CD4-positive, alpha-beta T cell treated with Interleukin-2 at 100 ng/mL for 4 hours (primary cell): ENCODE measurements around the gene GRAMD2B.
"Not testable (repeated sequence)": the region's sequence is repeated elsewhere in the genome, so short reads cannot be mapped to it uniquely, and the experiment has no call there.

Source experiments
- DNase-seq: peaks from one replicate; pipeline ENCODE4 v3.0.0-alpha.2; 2020; ENCODE audit warnings: low spot score

Gene GRAMD2B

DNA sequence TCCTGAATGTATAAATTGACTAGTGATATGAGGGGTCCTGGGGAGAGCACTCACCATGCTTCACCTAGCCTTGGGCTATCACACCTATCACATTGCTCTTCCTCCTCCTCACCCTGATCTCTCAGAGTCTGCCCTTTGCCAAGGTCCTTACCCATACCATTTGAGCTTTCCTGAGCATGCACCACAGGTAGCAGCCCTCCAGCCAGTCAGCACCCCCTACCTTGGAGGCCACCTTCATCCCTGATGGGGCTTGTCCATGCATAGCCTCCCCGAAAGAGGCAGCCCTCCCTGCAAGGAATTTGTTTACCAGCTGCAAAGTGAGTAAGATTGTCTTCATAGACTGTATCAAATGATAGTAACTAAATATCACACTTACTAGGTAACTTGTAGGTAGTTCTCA lies 88.8 kb downstream of the GRAMD2B start:
- no peak for DNase-seq

DNA sequence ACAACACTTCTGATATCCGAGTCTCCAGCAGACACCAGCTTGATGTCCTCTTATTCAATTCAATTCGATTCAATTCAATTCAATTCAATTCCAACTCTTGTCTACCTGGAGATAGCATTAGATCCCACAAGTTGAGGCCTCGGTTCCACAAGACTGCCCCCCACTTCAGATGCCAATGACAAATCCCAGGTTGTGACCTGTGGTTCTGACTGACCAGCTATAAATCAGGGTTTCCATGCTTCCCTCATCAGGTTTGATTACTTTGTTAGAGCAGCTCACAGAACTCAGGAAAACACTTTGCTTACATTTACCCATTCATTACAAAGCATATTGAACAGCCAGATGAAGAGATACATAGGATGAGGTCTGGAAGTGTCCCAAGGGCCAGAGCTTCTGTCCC lies 89.2 kb downstream of the GRAMD2B start:
- no peak for DNase-seq

DNA sequence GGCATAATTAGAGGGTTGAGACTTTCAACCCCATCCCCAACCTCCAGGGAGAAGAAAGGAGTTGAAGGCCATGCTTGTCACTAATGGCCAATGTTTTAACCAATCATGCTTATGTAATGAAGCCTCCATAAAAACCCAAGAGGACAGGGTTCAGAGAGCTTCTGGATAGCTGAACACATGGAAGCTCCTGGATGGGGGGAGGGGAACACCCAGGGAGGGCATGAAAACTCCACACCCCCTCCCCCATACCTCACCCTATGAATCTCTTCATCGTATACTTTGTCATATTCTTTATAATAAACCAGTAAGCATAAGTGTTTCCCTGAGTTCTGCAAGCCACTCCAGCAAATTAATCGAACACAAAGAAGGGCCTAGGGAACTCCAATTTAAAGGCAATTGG lies 90.1 kb downstream of the GRAMD2B start:
- DNase-seq: no peak

DNA sequence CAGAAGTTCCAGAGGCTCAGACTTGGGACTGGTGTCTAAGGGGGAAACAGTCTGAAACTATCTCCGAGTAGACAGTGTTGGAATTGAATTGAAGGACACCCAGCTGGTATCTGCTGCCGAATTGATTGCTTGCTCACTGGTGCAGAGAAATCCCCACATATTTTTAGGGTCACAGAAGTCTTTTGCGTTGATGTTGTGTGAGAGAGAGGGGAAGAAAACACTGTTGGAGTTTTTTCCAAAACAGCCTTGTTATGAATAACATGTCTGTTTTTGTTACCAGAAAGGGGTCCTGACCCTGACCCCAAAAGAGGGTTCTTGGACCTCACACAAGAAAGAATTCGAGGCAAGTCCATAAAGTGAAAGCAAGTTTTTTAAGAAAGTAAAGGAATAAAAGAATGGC lies 90.5 kb downstream of the GRAMD2B start:
- no peak for DNase-seq

DNA sequence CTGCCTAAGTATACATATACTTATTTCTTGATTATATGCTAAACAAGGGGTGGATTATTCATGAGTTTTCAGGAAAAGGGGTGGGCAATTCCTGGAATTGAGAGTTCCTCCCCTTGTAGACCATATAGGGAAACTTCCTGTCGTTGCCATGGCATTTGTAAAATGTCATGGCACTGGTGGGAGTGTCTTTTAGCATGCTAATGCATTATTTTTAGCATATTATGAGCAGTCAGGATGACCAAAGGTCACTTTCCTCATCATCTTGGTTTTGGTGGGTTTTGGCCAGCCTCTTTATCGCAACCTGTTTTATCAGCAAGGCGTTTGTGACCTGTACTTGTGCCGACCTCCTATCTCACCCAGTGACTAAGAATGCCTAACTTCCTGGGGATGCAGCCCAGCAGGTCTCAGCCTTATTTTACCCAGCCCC lies 90.9 kb downstream of the GRAMD2B start:
- DNase-seq: no peak

DNA sequence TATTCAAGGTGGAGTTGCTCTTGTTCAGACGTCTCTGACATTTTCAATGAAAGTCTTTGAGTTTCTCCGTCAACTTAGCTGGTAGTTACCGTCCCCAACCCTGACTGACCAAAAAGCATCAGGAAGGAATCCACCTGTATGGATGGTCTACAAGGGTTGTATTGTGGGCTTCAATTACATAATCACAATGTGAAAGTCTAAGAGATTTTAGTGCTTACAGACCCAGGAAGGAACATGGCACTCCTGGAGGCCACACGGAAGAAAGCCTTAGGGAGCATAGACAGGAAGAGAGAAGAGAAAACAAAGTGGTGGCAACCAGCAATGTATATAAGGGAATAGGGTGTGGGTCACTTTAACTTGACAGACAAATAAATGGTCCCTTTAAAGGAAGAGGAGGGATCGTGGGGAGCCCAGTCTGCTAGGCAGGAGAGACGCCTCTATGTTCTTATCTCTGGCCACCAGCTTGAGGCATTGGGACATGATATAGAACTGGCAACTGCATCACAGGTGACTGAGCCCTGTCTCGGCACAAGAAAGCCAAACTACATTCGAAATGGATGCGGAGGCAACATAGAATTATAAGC lies 91.4 kb downstream of the GRAMD2B start:
- no peak for DNase-seq

DNA sequence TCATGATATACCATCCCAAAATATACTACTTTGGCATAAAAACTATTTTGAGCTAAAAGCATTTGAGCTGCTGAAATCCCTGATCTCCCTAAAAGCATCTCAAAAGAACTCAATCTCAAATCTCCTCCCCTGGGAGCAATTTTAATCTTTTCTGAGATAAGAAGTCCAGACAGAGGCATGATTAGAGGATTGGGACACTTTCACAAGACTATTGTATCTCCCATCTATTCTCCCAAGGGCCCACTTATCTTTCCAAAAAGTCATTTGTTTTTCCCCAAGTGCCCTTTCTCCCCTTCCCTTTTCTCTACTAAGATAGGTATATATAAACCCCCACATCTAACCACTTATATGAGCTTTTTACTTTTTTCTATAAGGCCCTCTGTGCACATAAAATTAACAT lies 92.1 kb downstream of the GRAMD2B start:
- no peak for DNase-seq

DNA sequence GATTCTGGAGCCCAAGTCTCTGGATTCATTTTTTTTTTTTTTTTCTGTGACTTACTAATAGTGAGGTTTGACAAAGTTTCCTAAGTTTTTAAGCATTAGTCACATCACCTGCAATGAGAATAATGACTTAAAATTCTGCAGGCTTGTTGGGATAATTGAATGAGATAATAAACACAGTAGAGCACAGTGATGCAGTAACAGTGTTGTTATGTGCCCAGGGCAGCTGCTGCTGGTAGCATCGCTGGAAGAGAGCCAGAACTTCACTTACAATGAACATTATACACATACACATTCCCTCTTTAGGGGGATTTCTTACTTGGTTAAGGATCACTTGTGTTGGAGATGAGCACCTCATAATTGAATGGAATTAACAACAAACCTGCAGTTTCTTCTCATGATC lies 92.9 kb downstream of the GRAMD2B start:
- no peak for DNase-seq

DNA sequence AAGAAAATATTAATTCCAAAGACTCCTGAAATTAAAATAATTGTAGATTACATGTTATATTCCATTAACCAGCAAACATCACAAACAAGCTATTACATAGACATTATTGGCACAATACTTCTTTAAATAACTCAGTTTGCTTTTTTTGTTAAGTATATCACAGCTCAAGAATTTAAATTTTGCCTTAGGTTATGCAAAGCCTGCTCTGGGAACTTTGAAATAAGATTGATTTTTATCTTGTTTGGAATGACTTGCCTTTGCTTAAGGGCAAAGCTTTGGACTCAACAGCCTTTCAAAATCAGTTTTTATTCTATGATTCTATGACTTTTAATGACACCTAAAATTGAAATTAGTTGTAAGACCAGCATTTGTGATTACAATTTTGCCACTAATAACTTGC lies 93.6 kb downstream of the GRAMD2B start:
- no peak for DNase-seq

DNA sequence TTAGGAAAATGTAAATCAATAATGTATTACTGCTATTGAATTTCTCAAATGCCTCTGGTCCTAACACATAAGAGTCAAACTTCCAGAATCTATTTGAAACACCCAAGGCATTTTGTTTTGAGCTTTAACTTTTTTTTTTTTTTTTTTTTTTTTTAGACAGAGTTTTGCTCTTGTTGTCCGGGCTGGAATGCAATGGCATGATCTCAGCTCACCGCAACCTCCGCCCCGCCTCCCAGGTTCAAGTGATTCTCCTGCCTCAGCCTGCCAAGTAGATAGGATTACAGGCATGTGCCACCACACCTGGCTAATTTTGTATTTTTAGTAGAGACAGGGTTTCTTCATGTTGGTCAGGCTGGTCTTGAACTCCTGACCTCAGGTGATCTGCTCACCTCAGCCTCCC lies 96.0 kb downstream of the GRAMD2B start:
- DNase-seq: not testable (repeated sequence)

DNA sequence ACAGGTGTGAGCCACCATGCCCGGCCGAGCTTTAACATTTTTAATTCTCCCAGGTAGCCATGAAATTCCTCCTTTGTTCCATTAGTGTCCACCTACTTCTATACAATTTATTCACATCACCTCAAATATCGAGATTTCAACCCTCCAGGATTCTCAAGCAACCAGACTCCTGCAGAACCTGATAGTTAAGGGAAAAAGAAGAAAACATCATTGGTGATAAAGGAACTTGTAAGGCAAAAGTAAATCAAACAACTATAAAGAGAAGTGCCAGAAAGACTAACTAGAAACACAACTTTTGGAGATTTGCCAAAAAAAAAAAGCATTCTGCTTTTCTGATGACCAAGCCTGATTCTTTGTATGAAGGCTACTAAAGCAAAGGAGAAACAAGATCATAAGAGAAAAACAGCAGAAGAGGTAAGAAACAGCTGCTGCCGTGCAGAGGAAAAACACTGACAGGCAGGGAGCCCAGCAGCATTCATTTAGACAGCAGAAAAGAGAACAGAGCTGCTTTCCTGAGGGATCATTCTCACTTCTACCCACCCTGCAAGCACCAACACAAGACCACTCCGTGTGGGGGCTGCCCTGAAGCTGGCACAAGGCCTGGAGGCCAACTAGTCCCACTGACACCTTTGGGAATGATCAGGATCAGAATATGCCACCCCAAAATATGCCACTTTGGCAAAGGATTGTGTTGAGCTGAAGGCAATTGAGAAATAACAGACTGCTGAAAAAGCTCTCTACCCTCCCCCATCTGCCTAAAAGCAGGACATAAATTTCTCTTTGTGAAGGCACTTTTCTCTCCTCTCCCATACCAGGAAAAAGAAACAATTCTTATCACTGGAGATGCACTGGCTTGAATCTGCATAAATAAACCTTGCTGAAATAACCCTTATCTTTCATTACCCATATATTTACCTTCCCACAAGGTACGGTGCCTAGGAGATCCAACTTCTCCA lies 96.7 kb downstream of the GRAMD2B start:
- DNase-seq: no peak

DNA sequence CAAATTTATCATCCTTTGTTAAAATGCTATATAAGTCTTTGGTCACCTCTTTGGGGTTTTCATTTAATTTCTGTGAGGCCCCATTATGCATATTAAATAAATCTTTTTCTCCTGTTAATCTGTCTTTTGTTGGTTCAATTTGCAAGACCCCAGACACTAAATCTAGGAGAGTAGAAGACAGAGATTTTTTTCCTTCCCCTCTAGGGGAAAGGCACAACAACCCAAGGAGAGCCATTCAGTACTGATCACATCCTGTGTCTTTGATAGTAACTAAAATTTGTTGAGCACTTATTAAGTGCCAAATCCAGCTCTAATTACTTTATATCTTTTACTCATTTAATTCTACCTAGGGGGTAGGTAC lies 97.4 kb downstream of the GRAMD2B start:
- DNase-seq: no peak

DNA sequence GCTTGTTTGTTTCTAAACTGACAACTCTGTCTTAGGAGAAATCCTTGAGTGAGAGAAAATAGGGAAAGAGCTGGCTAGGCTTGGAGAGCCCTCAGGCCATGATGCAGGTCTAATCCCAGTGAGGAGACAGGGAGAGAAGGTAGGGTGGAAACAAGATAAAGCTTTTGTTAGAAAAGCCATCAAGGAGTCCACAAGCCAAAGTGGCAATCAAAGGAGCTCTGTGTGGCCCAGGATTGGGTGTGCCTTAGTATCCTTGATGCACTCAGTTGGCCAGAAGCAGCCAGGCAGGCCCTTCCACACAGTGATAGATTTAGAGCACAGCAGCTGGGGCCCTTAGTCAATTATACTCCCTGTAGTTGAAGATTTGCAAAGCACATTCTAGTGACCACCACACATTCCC lies 97.9 kb downstream of the GRAMD2B start:
- no peak for DNase-seq

DNA sequence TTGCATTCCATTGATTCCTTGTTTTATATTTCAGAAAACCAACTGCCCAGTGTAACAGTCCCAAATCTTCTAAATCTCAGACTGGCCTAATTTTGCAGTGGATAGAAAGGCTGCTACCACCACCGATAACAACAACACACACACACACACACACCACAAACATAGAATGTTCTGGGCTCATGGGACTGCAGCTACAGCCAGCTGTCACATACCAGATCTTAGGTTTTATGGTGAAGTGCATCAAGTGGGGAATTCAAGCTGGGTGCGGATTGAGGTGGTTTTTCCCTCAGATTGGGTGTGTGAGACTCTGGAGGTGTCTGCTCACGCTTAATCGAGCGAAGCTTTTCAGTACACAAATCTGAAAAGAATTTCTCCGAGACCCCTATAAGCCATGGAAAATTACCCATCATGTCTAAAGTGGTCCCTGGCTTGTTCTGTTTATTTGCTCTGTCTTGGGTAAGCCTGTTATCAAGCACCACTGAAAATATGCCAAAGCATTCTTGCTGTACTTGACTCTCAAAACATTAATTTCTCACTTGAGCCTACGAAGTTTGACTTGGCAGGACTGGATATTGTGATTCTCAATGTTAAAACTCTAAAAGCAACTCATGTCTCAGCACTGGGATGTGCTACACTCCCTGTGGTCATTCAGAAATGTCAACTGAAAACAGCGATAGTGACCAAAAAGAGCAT lies 100.8 kb downstream of the GRAMD2B start:
- DNase-seq: no peak

DNA sequence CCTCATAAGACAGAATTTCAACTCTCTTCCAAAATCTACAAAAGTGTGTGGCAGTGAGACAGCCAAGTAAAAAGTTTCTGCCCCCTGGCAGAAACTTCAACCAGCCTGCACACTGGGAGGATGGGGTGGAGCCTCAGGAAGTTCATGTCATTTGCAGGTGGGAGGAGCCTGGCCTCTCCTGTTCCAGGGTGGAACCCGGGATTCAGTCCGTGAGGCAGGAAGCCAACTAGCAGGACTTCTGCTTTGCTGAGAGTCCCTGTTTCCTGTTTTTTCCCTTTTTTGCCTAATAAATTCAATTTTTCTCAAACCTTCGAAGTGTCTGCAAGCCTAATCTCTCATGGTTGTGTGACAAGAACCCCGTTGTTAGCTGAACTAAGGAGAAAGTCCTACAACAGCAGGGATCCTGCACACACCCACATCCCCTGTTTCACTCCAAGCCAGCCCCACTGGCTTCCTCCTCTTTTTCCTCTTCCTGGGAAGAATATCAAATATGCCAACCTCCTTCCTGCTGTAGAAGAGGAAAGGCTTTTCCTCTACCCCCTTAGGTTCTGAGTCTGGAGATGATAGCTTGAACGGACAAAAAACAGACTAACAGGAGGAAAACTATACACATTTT lies 102.5 kb downstream of the GRAMD2B start:
- no peak for DNase-seq

DNA sequence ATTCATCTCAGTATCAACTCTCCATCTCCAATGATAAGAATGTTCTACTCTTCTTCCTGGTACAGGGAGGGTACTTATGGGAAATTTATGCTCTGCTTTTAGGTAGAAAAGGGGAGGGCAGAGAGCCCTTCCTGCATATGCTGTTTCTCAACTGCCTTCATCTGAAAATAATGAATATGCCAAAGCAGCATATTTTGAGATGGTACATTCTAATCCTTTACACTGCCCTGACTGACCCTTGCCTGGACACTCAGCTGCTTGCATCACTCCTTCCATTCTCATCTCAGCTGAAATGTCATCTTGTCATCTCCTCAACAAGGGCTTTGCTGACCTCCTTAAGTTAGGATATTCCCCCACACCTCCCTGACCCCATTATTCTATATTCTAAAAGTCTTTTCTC lies 103.3 kb downstream of the GRAMD2B start:
- no peak for DNase-seq

DNA sequence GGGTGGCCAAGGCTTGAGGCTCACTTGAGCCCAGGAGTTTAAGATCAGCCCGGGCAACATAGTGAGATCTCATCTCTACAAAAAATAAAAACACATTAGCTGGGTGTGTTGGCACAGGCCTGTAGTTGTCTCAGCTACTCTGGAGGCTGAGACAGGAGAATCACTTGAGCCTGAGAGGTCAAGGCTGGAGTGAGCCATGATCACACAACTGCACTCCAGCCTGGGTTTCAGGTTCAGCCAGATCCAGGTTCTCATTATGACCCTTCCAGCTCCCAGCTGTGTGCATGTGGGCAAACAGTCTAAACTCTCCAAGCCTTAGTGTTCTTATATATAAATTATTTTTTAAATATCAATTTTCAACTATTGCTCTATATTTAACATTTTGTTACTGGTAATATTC lies 103.9 kb downstream of the GRAMD2B start:
- no peak for DNase-seq

DNA sequence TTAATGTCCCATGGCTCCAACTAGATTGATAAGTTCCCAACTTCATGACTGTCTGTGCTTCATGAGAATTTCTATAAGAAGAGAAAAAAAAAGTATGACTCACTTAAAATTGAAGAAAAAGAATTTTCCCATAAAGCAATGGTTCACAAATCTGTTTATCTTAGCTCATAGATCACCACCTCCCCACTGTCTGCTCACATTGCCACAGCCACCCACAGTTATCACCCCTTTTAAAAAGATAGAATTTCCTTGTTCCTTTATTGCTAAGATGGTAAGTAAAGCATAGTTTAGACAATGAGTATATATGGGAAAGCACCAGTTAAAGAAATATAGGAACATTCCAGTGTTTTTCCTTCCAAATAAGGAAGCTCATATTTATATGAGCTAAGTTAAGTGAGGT lies 104.7 kb downstream of the GRAMD2B start:
- no peak for DNase-seq

DNA sequence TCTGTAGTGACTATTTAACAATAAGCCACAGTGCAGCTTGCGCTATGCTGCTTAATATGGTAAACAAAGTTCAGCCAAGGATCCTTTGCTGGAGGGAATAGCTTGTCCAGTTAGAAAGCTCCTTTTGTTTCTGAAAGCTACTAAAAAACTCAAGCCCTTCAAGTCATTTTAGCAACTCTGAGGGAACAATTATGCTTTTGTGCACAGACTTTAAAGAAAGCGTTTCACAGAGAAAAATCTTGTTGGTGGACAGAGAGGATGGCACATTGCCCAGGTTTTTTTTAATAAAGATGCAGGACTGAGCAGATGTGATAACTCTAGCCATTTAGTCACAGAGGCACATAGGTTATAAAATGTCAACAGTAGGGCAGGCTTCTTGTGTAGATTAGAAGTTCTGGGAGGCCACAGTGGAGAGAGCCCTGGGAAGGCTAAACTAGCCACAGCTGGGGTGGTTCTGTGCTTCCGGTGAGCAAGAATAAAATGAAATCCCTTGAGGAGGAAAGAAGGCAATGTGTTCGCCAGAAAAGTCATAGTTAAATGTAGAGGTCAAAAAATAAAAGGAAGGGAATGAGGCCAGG lies 108.4 kb downstream of the GRAMD2B start:
- DNase-seq: no peak

DNA sequence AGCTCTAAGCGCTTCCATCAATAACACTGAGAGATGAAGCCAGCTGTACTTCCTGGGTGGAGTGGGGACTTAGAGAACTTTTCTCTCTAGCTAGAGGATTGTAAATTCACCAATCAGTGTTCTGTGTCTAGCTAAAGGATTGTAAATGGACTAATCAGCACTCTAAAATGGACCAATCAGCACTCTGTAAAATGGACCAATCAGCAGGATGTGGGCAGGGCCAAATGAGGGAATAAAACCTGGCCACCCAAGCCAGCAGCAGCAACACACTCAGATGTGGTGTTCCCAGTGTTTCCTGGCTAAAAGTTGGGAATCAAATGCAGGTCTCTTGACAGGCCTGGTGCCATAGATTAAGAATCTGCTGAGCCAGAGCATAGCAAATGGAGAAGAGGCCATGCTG lies 111.3 kb downstream of the GRAMD2B start:
- no peak for DNase-seq

DNA sequence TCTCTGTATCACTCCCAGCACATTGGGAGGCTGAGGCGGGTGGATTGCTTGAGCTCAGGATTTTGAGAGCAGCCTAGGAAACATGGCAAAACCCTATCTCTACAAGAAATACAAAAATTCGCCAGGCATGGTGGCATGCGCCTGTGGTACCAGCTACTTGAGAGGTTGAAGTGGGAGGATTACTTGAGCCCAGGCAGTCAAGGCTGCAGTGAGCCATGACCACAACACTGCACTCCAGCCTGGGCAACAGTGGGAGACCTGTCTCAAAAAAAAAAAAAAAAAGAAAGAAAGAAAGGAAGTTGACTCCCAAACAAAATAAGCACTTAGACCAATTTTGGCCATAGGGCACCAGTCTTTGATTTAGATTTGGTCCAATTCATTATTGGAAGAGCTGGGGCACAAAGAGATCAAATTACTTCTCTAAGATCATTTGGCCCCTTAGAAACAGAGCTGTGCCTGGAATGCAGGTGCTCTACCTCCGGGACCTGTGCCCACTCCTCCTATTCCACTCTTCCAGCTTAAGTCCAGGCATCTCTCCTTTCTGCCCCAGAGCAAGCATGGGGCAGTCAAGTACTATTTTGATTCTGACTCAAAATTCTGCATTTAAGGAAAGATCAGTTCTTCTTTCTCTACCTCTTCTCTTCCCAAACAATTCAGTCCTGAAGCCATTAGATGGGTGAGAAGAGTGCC lies 112.8 kb downstream of the GRAMD2B start:
- DNase-seq: no peak

DNA sequence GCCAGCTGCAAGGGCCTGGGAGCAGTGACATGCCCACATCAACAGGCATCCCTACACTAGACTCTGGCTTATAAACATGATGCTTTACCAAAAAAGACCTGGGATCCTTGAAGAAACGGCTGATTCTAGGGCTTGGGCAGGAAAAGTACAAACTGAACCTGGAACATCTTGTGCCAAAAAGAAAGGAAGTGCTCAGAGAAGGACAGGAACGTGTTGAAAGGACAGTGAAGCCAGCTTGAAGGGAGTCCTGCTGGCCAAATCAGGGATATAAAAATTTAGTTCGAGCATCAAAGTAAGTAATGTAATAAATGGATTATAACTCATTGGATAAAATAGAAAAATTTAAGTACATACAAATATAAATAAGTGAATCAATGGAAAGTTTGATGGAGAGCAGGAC lies 113.7 kb downstream of the GRAMD2B start:
- no peak for DNase-seq
